ENCODE data around the gene KIF2A. TPM values are rescaled to one million over a fixed set of nuclear protein-coding genes. Genes with fewer than 3 reads are reported as not detected.
"Not testable (repeated sequence)": the region's sequence is repeated elsewhere in the genome, so short reads cannot be mapped to it uniquely, and the experiment has no call there.

KIF2A gene
- total RNA-seq, 1 experiment from 2014 or later = 54.9 TPM

- DNase-seq (ENCODE audit: low read depth) = not testable (repeated sequence)
Observed at GRCh38 chr5:62291829-62292228, 14.2 kb upstream of the KIF2A start.

GRCh38 chr5:62296998-62297397 lies 9.0 kb upstream of the KIF2A start:
- DNase-seq (ENCODE audit: low read depth) = no peak

GRCh38 chr5:62298118-62298517 lies 7.9 kb upstream of the KIF2A start:
- DNase-seq (ENCODE audit: low read depth) = no peak

- DNase-seq (ENCODE audit: low read depth) = no peak
Observed at GRCh38 chr5:62299101-62299500, 6.9 kb upstream of the KIF2A start.

GRCh38 chr5:62299600-62299999 lies 6.4 kb upstream of the KIF2A start:
- DNase-seq (ENCODE audit: low read depth) = no peak

- no peak for DNase-seq (ENCODE audit: low read depth)
Observed at GRCh38 chr5:62305358-62305714, 670 bp upstream of the KIF2A start.

- no peak for DNase-seq (ENCODE audit: low read depth)
Observed at GRCh38 chr5:62306323-62306895, 403 bp downstream of the KIF2A start.

GRCh38 chr5:62306896-62307689 lies 1.1 kb downstream of the KIF2A start:
- DNase-seq (ENCODE audit: low read depth) = peak; percentile 26

- no peak for DNase-seq (ENCODE audit: low read depth)
Observed at GRCh38 chr5:62308439-62308838, 2.4 kb downstream of the KIF2A start.

GRCh38 chr5:62309107-62309506 lies 3.1 kb downstream of the KIF2A start:
- DNase-seq (ENCODE audit: low read depth) = no peak

- no peak for DNase-seq (ENCODE audit: low read depth)
Observed at GRCh38 chr5:62310426-62311143, 4.6 kb downstream of the KIF2A start.

GRCh38 chr5:62312036-62312435 lies 6.0 kb downstream of the KIF2A start:
- no peak for DNase-seq (ENCODE audit: low read depth)

- no peak for DNase-seq (ENCODE audit: low read depth)
Observed at GRCh38 chr5:62312674-62313073, 6.7 kb downstream of the KIF2A start.

- DNase-seq (ENCODE audit: low read depth) = no peak
Observed at GRCh38 chr5:62314213-62314830, 8.3 kb downstream of the KIF2A start.

GRCh38 chr5:62315376-62316175 lies 9.6 kb downstream of the KIF2A start:
- no peak for DNase-seq (ENCODE audit: low read depth)

GRCh38 chr5:62316176-62316502 lies 10.1 kb downstream of the KIF2A start:
- DNase-seq (ENCODE audit: low read depth) = no peak

GRCh38 chr5:62317810-62318209 lies 11.8 kb downstream of the KIF2A start:
- no peak for DNase-seq (ENCODE audit: low read depth)

GRCh38 chr5:62322484-62322883 lies 16.5 kb downstream of the KIF2A start:
- no peak for DNase-seq (ENCODE audit: low read depth)

GRCh38 chr5:62326302-62326701 lies 20.3 kb downstream of the KIF2A start:
- no peak for DNase-seq (ENCODE audit: low read depth)

- no peak for DNase-seq (ENCODE audit: low read depth)
Observed at GRCh38 chr5:62326702-62327101, 20.7 kb downstream of the KIF2A start.

- no peak for DNase-seq (ENCODE audit: low read depth)
Observed at GRCh38 chr5:62327138-62328053, 21.4 kb downstream of the KIF2A start.
